NB4 (cell line): ENCODE data around the gene ANKZF1.

Source experiments
- CTCF ChIP-seq: IDR thresholded peaks from one replicate; pipeline ENCODE4 v1.5.1; 2012; ENCODE audit warnings: low read depth, low read length
- MAX ChIP-seq: IDR thresholded peaks from 2 replicates; pipeline ENCODE4 v1.6.1; 2011; ENCODE audit warnings: low read depth, low read length
- POLR2A ChIP-seq: IDR thresholded peaks from 2 replicates; pipeline ENCODE4 v1.6.1; 2011; ENCODE audit warnings: mild to moderate bottlenecking; ENCODE audit not compliant: insufficient read length; ENCODE audit errors: extremely low read depth

GRCh38 chr2:219206328-219207133 lies 23.1 kb upstream of the ANKZF1 start, which contains the start of gene ZFAND2B:
- no peak for TF ChIP-seq CTCF
- TF ChIP-seq POLR2A = peak; percentile 97
- TF ChIP-seq MAX = peak; percentile 52; the same call in 1 of the 2 replicates
